Mesodermal cell (in vitro differentiated cells): ENCODE data around the gene GRAMD4.

Experiments
- H3K27ac ChIP-seq: 2 replicates; pipeline ENCODE4 v1.7.0; 2013; ENCODE audit warnings: mild to moderate bottlenecking, low read depth, low read length, moderate library complexity; ENCODE audit not compliant: severe bottlenecking
- H3K36me3 ChIP-seq: 2 replicates; pipeline ENCODE4 v1.7.1; 2013; ENCODE audit warnings: mild to moderate bottlenecking, low read length, moderate library complexity; ENCODE audit not compliant: control insufficient read depth, insufficient read depth
- H3K4me1 ChIP-seq: one replicate; pipeline ENCODE4 v1.7.1; 2013; ENCODE audit warnings: mild to moderate bottlenecking, low read length; ENCODE audit not compliant: insufficient read depth, control insufficient read depth, poor library complexity, severe bottlenecking
- H3K4me3 ChIP-seq: 2 replicates; pipeline ENCODE4 v1.7.0; 2013; ENCODE audit warnings: low read length, control low read depth, mild to moderate bottlenecking; ENCODE audit not compliant: insufficient read depth, poor library complexity, severe bottlenecking; ENCODE audit errors: extremely low read depth
- H3K9me3 ChIP-seq: 2 replicates; pipeline ENCODE4 v1.7.1; 2013; ENCODE audit warnings: mild to moderate bottlenecking, low read length, moderate library complexity; ENCODE audit not compliant: control insufficient read depth
- WGBS, 2 experiments: methylation state at CpG; one replicate each; pipeline ENCODE4 v1.1.5; 2013; ENCODE audit warnings: missing lambda C conversion rate in 2 of 2; ENCODE audit not compliant: insufficient coverage in 2 of 2; 5-methylcytosine and 5-hydroxymethylcytosine counted together

Gene GRAMD4

GRCh38 chr22:46585340-46586122, 34.7 kb upstream of the GRAMD4 start:
- H3K36me3 ChIP-seq: no peaks in the 10 kb centered on the region
- H3K9me3 ChIP-seq: no peaks in the 10 kb centered on the region
- no peak overlapping the region for H3K27ac ChIP-seq
- no peak overlapping the region for H3K4me3 ChIP-seq
- H3K4me1 ChIP-seq: peaks cover 12% of the 10 kb centered on the region
- 94 to 96% methylated on average over 12 to 16 of the region's 19 CpGs for WGBS, 2 experiments

- Histone ChIP-seq H3K27ac (no peak overlapping the region), H3K9me3 (no peaks in the 10 kb centered on the region), H3K4me1 (peaks cover 9% of the 10 kb centered on the region), H3K36me3 (no peaks in the 10 kb centered on the region), H3K4me3 (no peak overlapping the region)
- 92 to 93% methylated on average over 3 to 7 of the region's 12 CpGs for WGBS, 2 experiments
Measured at GRCh38 chr22:46586123-46586519, 34.1 kb upstream of the GRAMD4 start.

- WGBS, 2 experiments: 94 to 95% methylated on average over 8 to 11 of the region's 12 CpGs
- H3K9me3 ChIP-seq: no peaks in the 10 kb centered on the region
- H3K36me3 ChIP-seq: no peaks in the 10 kb centered on the region
- H3K4me3 ChIP-seq: no peak overlapping the region
- H3K27ac ChIP-seq: no peak overlapping the region
- H3K4me1 ChIP-seq: peaks cover 11% of the 10 kb centered on the region
Measured at GRCh38 chr22:46586531-46587011, 33.6 kb upstream of the GRAMD4 start.

GRCh38 chr22:46587061-46587460, 33.1 kb upstream of the GRAMD4 start:
- H3K4me1 ChIP-seq: peaks cover 15% of the 10 kb centered on the region
- 95 to 96% methylated on average over 8 of the region's 9 CpGs for WGBS, 2 experiments

GRCh38 chr22:46587492-46588278, 32.5 kb upstream of the GRAMD4 start:
- 93% methylated on average over 20 to 21 of the region's 21 CpGs for WGBS, 2 experiments
- no peak overlapping the region for H3K4me3 ChIP-seq
- H3K27ac ChIP-seq: no peak overlapping the region
- H3K9me3 ChIP-seq: no peaks in the 10 kb centered on the region
- H3K36me3 ChIP-seq: no peaks in the 10 kb centered on the region
- H3K4me1 ChIP-seq: peaks cover 20% of the 10 kb centered on the region

More at GRCh38 chr22:46587061-46587460, 33.1 kb upstream of the GRAMD4 start:
- Histone ChIP-seq H3K9me3 (no peaks in the 10 kb centered on the region), H3K36me3 (no peaks in the 10 kb centered on the region), H3K27ac (no peak overlapping the region), H3K4me3 (no peak overlapping the region)

GRCh38 chr22:46588279-46589140, 31.7 kb upstream of the GRAMD4 start:
- WGBS, 2 experiments: 88 to 91% methylated on average over 26 to 28 of the region's 29 CpGs
- Histone ChIP-seq H3K27ac (no peak overlapping the region), H3K9me3 (no peaks in the 10 kb centered on the region), H3K4me3 (no peak overlapping the region), H3K4me1 (peaks cover 21% of the 10 kb centered on the region), H3K36me3 (no peaks in the 10 kb centered on the region)

- Histone ChIP-seq H3K9me3 (no peaks in the 10 kb centered on the region), H3K4me3 (no peak overlapping the region), H3K36me3 (no peaks in the 10 kb centered on the region), H3K4me1 (peaks cover 18% of the 10 kb centered on the region), H3K27ac (no peak overlapping the region)
- 83 to 95% methylated on average over 2 to 7 of the region's 9 CpGs for WGBS, 2 experiments
Measured at GRCh38 chr22:46589141-46589748, 30.9 kb upstream of the GRAMD4 start.

GRCh38 chr22:46589871-46590271, 30.3 kb upstream of the GRAMD4 start:
- Histone ChIP-seq H3K9me3 (no peaks in the 10 kb centered on the region), H3K36me3 (no peaks in the 10 kb centered on the region), H3K4me3 (no peak overlapping the region), H3K27ac (no peak overlapping the region), H3K4me1 (peaks cover 13% of the 10 kb centered on the region)
- WGBS, 2 experiments: 85 to 94% methylated on average over 7 to 11 of the region's 11 CpGs

- Histone ChIP-seq H3K27ac (no peak overlapping the region), H3K4me1 (peaks cover 12% of the 10 kb centered on the region), H3K4me3 (no peak overlapping the region), H3K36me3 (no peaks in the 10 kb centered on the region), H3K9me3 (no peaks in the 10 kb centered on the region)
- 81 to 87% methylated on average over 9 to 10 of the region's 11 CpGs for WGBS, 2 experiments
Measured at GRCh38 chr22:46590334-46590733, 29.9 kb upstream of the GRAMD4 start.

- Histone ChIP-seq H3K9me3 (no peaks in the 10 kb centered on the region), H3K4me1 (peaks cover 12% of the 10 kb centered on the region), H3K4me3 (no peak overlapping the region), H3K27ac (no peak overlapping the region), H3K36me3 (no peaks in the 10 kb centered on the region)
- WGBS, 2 experiments: 92 to 95% methylated on average over 8 of the region's 8 CpGs
Measured at GRCh38 chr22:46591930-46592329, 28.3 kb upstream of the GRAMD4 start.
